Neural cell (in vitro differentiated cells): ENCODE data around the gene UBE2E3.

Source experiments
- EP300 ChIP-seq: fragments of 450-650 bp; conservative IDR thresholded peaks from 2 replicates; pipeline ENCODE4 v1.6.1; 2014; ENCODE audit warnings: antibody characterized with exemption, mild to moderate bottlenecking, moderate library complexity; ENCODE audit not compliant: poor library complexity, severe bottlenecking
- EZH2 ChIP-seq: fragments of 200-600, 300-800 bp; shearing (Covaris generic), sonication (generic); IDR thresholded peaks from 2 replicates; pipeline ENCODE4 v1.6.1; 2014; ENCODE audit warnings: antibody characterized with exemption, low read length, borderline replicate concordance, mild to moderate bottlenecking; ENCODE audit not compliant: insufficient read depth, poor library complexity, severe bottlenecking
- MXI1 ChIP-seq: fragments of 450-650 bp; conservative IDR thresholded peaks from 2 replicates; pipeline ENCODE4 v1.6.1; 2014; ENCODE audit warnings: antibody characterized with exemption, mild to moderate bottlenecking; ENCODE audit not compliant: poor library complexity, severe bottlenecking
- POLR2AphosphoS5 ChIP-seq: IDR thresholded peaks from 2 replicates; pipeline ENCODE4 v1.6.1; 2012
- RAD21 ChIP-seq: fragments of 450-650 bp; conservative IDR thresholded peaks from 2 replicates; pipeline ENCODE4 v1.6.1; 2014; ENCODE audit warnings: antibody characterized with exemption, mild to moderate bottlenecking, moderate library complexity
- SMC3 ChIP-seq: fragments of 450-650 bp; conservative IDR thresholded peaks from 2 replicates; pipeline ENCODE4 v1.6.1; 2014; ENCODE audit warnings: antibody characterized with exemption, mild to moderate bottlenecking, moderate library complexity; ENCODE audit not compliant: poor library complexity
- TAF1 ChIP-seq: IDR thresholded peaks from 2 replicates; pipeline ENCODE4 v1.6.1; 2012; ENCODE audit warnings: low read depth
- TF ChIP-seq, protein P1 (sequence below): fragments of 450-650 bp; IDR thresholded peaks from 2 replicates; pipeline ENCODE4 v1.5.1; 2014; ENCODE audit warnings: antibody characterized with exemption, mild to moderate bottlenecking, moderate library complexity; ENCODE audit not compliant: poor library complexity, severe bottlenecking
- TF ChIP-seq, protein P2 (sequence below): IDR thresholded peaks from 2 replicates; pipeline ENCODE4 v1.6.1; 2012; ENCODE audit warnings: borderline replicate concordance

DNA sequence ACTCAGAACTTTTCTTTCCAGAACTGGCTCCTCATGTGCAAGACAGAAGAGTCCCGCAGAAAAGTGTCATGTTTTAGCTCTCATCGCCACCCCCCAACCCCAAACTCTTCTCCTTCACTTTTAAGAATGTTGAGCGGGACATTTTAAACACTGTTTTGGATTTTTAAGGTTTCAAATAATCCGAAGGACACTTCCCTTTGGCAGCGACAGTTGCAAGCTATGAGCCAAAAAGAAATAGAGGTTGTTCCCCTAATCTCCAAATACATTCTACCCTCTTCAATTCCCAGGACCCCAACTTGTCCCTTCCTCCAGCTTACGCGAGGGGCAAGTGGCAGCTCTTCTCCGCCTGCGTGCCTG, 678 bp upstream of the UBE2E3 start:
- TF ChIP-seq EP300: no peak
- no peak for TF ChIP-seq EZH2
- TF ChIP-seq, protein P1, sequence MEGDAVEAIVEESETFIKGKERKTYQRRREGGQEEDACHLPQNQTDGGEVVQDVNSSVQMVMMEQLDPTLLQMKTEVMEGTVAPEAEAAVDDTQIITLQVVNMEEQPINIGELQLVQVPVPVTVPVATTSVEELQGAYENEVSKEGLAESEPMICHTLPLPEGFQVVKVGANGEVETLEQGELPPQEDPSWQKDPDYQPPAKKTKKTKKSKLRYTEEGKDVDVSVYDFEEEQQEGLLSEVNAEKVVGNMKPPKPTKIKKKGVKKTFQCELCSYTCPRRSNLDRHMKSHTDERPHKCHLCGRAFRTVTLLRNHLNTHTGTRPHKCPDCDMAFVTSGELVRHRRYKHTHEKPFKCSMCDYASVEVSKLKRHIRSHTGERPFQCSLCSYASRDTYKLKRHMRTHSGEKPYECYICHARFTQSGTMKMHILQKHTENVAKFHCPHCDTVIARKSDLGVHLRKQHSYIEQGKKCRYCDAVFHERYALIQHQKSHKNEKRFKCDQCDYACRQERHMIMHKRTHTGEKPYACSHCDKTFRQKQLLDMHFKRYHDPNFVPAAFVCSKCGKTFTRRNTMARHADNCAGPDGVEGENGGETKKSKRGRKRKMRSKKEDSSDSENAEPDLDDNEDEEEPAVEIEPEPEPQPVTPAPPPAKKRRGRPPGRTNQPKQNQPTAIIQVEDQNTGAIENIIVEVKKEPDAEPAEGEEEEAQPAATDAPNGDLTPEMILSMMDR: no peak
- TF ChIP-seq RAD21: no peak
- no peak for TF ChIP-seq TAF1
- TF ChIP-seq POLR2AphosphoS5: no peak
- TF ChIP-seq, protein P2, sequence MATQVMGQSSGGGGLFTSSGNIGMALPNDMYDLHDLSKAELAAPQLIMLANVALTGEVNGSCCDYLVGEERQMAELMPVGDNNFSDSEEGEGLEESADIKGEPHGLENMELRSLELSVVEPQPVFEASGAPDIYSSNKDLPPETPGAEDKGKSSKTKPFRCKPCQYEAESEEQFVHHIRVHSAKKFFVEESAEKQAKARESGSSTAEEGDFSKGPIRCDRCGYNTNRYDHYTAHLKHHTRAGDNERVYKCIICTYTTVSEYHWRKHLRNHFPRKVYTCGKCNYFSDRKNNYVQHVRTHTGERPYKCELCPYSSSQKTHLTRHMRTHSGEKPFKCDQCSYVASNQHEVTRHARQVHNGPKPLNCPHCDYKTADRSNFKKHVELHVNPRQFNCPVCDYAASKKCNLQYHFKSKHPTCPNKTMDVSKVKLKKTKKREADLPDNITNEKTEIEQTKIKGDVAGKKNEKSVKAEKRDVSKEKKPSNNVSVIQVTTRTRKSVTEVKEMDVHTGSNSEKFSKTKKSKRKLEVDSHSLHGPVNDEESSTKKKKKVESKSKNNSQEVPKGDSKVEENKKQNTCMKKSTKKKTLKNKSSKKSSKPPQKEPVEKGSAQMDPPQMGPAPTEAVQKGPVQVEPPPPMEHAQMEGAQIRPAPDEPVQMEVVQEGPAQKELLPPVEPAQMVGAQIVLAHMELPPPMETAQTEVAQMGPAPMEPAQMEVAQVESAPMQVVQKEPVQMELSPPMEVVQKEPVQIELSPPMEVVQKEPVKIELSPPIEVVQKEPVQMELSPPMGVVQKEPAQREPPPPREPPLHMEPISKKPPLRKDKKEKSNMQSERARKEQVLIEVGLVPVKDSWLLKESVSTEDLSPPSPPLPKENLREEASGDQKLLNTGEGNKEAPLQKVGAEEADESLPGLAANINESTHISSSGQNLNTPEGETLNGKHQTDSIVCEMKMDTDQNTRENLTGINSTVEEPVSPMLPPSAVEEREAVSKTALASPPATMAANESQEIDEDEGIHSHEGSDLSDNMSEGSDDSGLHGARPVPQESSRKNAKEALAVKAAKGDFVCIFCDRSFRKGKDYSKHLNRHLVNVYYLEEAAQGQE: no peak
- no peak for TF ChIP-seq SMC3
- TF ChIP-seq MXI1: no peak
